Fibroblast of mammary gland (primary cell): ENCODE data around the gene DNAJC1.
"Not testable (repeated sequence)": the region's sequence is repeated elsewhere in the genome, so short reads cannot be mapped to it uniquely, and the experiment has no call there.

ENCODE experiments used
- DNase-seq: peaks from one replicate; pipeline ENCODE4 v3.0.0-alpha.2; 2010; ENCODE audit warnings: low read depth
- H3K4me3 ChIP-seq: 2 replicates; pipeline ENCODE4 v1.5.1; 2011; ENCODE audit warnings: low read depth, mild to moderate bottlenecking, low read length, moderate library complexity; ENCODE audit not compliant: control insufficient read depth
- CTCF ChIP-seq: conservative IDR thresholded peaks from 2 replicates; pipeline ENCODE4 v1.5.1; 2011; ENCODE audit warnings: low read depth, low read length, inconsistent platforms; ENCODE audit not compliant: control insufficient read depth, insufficient read depth

Gene DNAJC1

GRCh38 chr10:21824409-21824808 lies 179.1 kb downstream of the DNAJC1 start:
- no peak for TF ChIP-seq CTCF
- no peak for DNase-seq
- H3K4me3 ChIP-seq: no peak overlapping the region

- no peak overlapping the region for H3K4me3 ChIP-seq
- TF ChIP-seq CTCF: no peak
- no peak for DNase-seq
Measured at GRCh38 chr10:21823617-21824016, 179.9 kb downstream of the DNAJC1 start.

GRCh38 chr10:21822273-21822672 lies 181.3 kb downstream of the DNAJC1 start:
- H3K4me3 ChIP-seq, DNase-seq: not testable (repeated sequence)

GRCh38 chr10:21820952-21821351 lies 182.6 kb downstream of the DNAJC1 start:
- DNase-seq: no peak
- TF ChIP-seq CTCF: no peak
- no peak overlapping the region for H3K4me3 ChIP-seq

DNA sequence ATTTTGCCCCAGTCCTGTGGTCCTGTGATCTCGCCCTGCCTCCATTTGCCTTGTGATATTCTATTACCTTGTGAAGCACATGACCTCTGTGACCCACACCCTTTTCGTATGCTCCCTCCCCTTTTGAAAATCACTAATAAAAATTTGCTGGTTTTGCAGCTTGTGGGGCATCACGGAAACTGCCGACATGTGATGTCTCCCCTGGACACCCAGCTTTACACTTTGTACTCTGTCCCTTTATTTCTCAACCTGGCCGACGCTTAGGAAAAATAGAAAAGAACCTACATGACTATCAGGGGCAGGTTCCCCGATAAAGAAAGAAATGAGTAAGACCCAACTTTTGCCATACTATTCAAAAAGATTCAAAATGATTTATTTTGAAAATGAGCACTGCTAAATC lies 185.1 kb downstream of the DNAJC1 start:
- not testable (repeated sequence) for H3K4me3 ChIP-seq, DNase-seq

DNA sequence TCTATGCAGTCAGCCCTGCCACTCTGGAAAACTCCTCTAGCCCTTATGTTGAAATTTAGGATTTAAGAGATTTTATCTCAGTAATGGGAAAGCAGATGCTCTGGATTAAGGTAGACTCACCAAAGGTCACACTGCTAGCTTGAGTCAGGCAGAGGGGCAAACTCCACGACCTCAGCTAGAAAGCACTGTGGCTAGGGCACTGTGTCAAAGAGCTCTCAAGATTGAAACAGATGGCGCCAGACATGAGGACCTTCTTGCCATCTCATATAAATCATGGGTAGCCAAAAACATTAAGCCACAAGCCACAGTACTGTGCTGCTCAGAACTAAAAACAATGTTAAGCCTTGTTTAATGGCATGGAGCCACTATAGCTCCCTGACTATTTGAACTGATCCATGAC lies 188.7 kb downstream of the DNAJC1 start:
- no peak overlapping the region for H3K4me3 ChIP-seq

DNA sequence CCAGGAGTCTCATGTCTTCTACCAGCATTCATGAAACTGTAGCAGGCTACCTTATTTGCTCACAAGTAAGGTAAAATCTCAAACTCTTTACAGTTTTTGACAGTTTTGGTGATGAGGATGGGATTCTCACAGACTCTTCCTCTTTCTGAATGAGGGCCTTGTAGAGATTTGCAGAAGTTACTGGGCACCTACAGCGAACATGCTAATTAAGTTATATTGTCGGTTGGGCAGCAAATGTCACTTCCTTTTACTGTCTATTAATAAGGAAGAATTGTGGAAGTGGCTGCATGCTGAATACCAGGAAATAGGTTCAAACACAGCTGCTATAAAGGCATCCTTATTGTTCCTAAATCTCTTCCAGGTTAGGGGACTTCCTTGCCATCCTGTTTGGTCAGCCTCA lies 189.6 kb downstream of the DNAJC1 start:
- no peak for TF ChIP-seq CTCF
- no peak for DNase-seq
- no peak overlapping the region for H3K4me3 ChIP-seq

More for the DNA sequence above, 188.7 kb downstream of the DNAJC1 start:
- peak; percentile 6 for DNase-seq
- TF ChIP-seq CTCF: no peak

GRCh38 chr10:21811245-21811585 lies 192.3 kb downstream of the DNAJC1 start:
- no peak for DNase-seq

More at GRCh38 chr10:21811245-21811585, 192.3 kb downstream of the DNAJC1 start:
- H3K4me3 ChIP-seq: no peak overlapping the region
- TF ChIP-seq CTCF: no peak
